K562 (cell line): ENCODE results near the gene RHOBTB3. TPM values are rescaled to one million over a fixed set of nuclear protein-coding genes. Genes with fewer than 3 reads are reported as not detected.

Experiments used
- ATAC-seq: fragments of 200-7000 bp; cut with Tn5 transposase; 3 replicates; pipeline ENCODE4 v1.9.1; 2020; ENCODE audit warnings: moderate library complexity
- BruUV-seq: library from RNA; stranded (reverse); fragments of 400-500 nt; replicated peaks from 2 replicates; lab custom pipeline; 2021; lab: Mats Ljungman, UMichigan
- CTCF ChIA-PET: fragments of 300-600 bp; formaldehyde crosslinking; extraction: SDS; loops from one replicate; lab custom pipeline; 2021; ENCODE audit warnings: low intra/inter-chr PET ratio; lab: Yijun Ruan, JAX
- POLR2A ChIA-PET: fragments of 300-600, 350-650 bp; sonication (Branson Sonifier 250); formaldehyde crosslinking; extraction: SDS; loops from one replicate; lab custom pipeline; 2021; ENCODE audit warnings: antibody characterized with exemption, inconsistent platforms; lab: Yijun Ruan, JAX
- DNase-seq, 4 experiments: peaks; one replicate each; pipeline versions ENCODE4 v3.0.0 to v3.0.0-alpha.2; 2011 to 2018; ENCODE audit warnings: low spot score in 3 of 4, mixed read lengths in 3 of 4; ENCODE audit errors: extremely low read depth in 1 of 4
- FAIRE-seq: peaks from 2 replicates; lab custom pipeline; 2011; peaks lifted over from hg19 to GRCh38; lab: Jason Lieb, UNC
- H2AFZ ChIP-seq: 2 replicates; pipeline ENCODE4 v1.6.0; 2011; ENCODE audit warnings: low read depth, low read length, control low read depth, inconsistent platforms
- H3K27ac ChIP-seq: fragments of 200-600 bp; 3 replicates; pipeline ENCODE4 v1.8.0; 2011; ENCODE audit warnings: low read depth, mild to moderate bottlenecking, control low read depth, inconsistent platforms, low read length, moderate library complexity, mixed read lengths; ENCODE audit errors: extremely low read depth
- H3K27me3 ChIP-seq, 2 experiments: fragments of 300-600 bp in 1 of 2; 2 replicates in 1 of 2; 3 replicates in 1 of 2; pipeline versions ENCODE4 v1.6.0 to v1.8.0; 2011; ENCODE audit warnings: inconsistent platforms in 2 of 2, low read length in 2 of 2, mild to moderate bottlenecking in 1 of 2, mixed read lengths in 1 of 2, moderate library complexity in 1 of 2; ENCODE audit not compliant: control insufficient read depth in 2 of 2, insufficient read depth in 2 of 2
- H3K36me3 ChIP-seq: fragments of 300-600 bp; 3 replicates; pipeline ENCODE4 v1.8.0; 2011; ENCODE audit warnings: mild to moderate bottlenecking, low read length, inconsistent platforms; ENCODE audit not compliant: control insufficient read depth, insufficient read depth
- H3K4me1 ChIP-seq, 2 experiments: fragments of 200-600 bp in 1 of 2; replicated peaks in 1 of 2; 2 replicates in 1 of 2; 3 replicates in 1 of 2; pipeline versions ENCODE4 v1.5.1 to v1.8.0; 2011; ENCODE audit warnings: inconsistent platforms in 2 of 2, low read length in 2 of 2, mild to moderate bottlenecking in 1 of 2, mixed read lengths in 1 of 2, moderate library complexity in 1 of 2; ENCODE audit not compliant: control insufficient read depth in 2 of 2, insufficient read depth in 2 of 2
- H3K4me2 ChIP-seq: 2 replicates; pipeline ENCODE4 v1.6.1; 2011; ENCODE audit warnings: low read length, control low read depth, inconsistent platforms, mixed read lengths; ENCODE audit not compliant: insufficient read depth
- H3K4me3 ChIP-seq: fragments of 200-600 bp; sonication (generic), shearing (Covaris generic); 2 replicates; pipeline ENCODE4 v1.5.1; 2016; ENCODE audit warnings: control low read depth, inconsistent platforms
- H3K79me2 ChIP-seq: fragments of 200-600 bp; 3 replicates; pipeline ENCODE4 v1.8.0; 2011; ENCODE audit warnings: low read length, inconsistent platforms; ENCODE audit not compliant: control insufficient read depth, insufficient read depth
- H3K9ac ChIP-seq, 2 experiments: 2 replicates each; pipeline versions ENCODE4 v1.6.0 to v1.6.1; 2011; ENCODE audit warnings: low read depth in 2 of 2, low read length in 2 of 2, control low read depth in 1 of 2, inconsistent platforms in 1 of 2, mild to moderate bottlenecking in 1 of 2, mixed read lengths in 1 of 2; ENCODE audit not compliant: insufficient read depth in 1 of 2
- H3K9me1 ChIP-seq: one replicate; pipeline ENCODE4 v1.6.0; 2011; ENCODE audit warnings: inconsistent platforms, mild to moderate bottlenecking, low read length, moderate library complexity; ENCODE audit not compliant: control insufficient read depth, insufficient read depth
- H3K9me3 ChIP-seq: replicated peaks from 2 replicates; pipeline ENCODE4 v1.5.1; 2011; ENCODE audit warnings: low read depth, low read length, inconsistent platforms; ENCODE audit not compliant: control insufficient read depth, insufficient read depth
- H4K20me1 ChIP-seq: replicated peaks from 2 replicates; pipeline ENCODE4 v1.6.1; 2011; ENCODE audit warnings: low read length, inconsistent platforms, mixed read lengths; ENCODE audit not compliant: control insufficient read depth, insufficient read depth
- CBX2 ChIP-seq: fragments of 200-600 bp; sonication (generic); IDR thresholded peaks from one replicate; pipeline ENCODE4 v1.6.1; 2012; ENCODE audit warnings: mild to moderate bottlenecking, low read length, inconsistent platforms; ENCODE audit not compliant: insufficient read depth, poor library complexity, severe bottlenecking
- ESRRA ChIP-seq: fragments of 450-650 bp; IDR thresholded peaks from 2 replicates; pipeline ENCODE4 v1.6.1; 2014; ENCODE audit warnings: low read depth, mild to moderate bottlenecking, moderate library complexity, borderline replicate concordance
- GATA2 ChIP-seq: sonication (generic); formaldehyde crosslinking; IDR thresholded peaks from 2 replicates; pipeline ENCODE4 v1.4.0; 2020; ENCODE audit warnings: mild to moderate bottlenecking, missing genetic modification reagents
- HNRNPK ChIP-seq: fragments of 200-400 bp; formaldehyde crosslinking; IDR thresholded peaks from one replicate; pipeline ENCODE4 v1.6.1; 2018; ENCODE audit warnings: mild to moderate bottlenecking, low read depth, low read length; ENCODE audit not compliant: poor library complexity, severe bottlenecking
- MCM5 ChIP-seq: fragments of 450-650 bp; IDR thresholded peaks from 2 replicates; pipeline ENCODE4 v1.6.1; 2016; ENCODE audit warnings: low read depth
- MEF2D ChIP-seq: conservative IDR thresholded peaks from 2 replicates; pipeline ENCODE4 v1.6.1; 2016; ENCODE audit warnings: low read depth, missing genetic modification characterization, missing compliant biosample characterization
- PRMT5 ChIP-seq: sonication (generic); formaldehyde crosslinking; IDR thresholded peaks from 2 replicates; pipeline ENCODE4 v1.5.0; 2020; ENCODE audit warnings: missing genetic modification reagents
- SMARCC2 ChIP-seq: fragments of 450-650 bp; IDR thresholded peaks from 2 replicates; pipeline ENCODE4 v1.6.1; 2017; ENCODE audit warnings: antibody characterized with exemption, moderate library complexity, mild to moderate bottlenecking, low read depth
- TEAD2 ChIP-seq: fragments of 450-650 bp; IDR thresholded peaks from 2 replicates; pipeline ENCODE4 v1.6.1; 2016; ENCODE audit warnings: missing genetic modification characterization, control low read depth, missing compliant biosample characterization
- ZC3H11A ChIP-seq: IDR thresholded peaks from 2 replicates; pipeline ENCODE4 v1.6.1; 2012; ENCODE audit warnings: low read depth, low read length, improper control_type of control experiment
- ZKSCAN1 ChIP-seq: fragments of 150-350 bp; IDR thresholded peaks from 2 replicates; pipeline ENCODE4 v1.6.1; 2016; ENCODE audit warnings: low read depth, low read length
- ZKSCAN3 ChIP-seq: fragments of 250-450 bp; sonication (Bioruptor Pico); IDR thresholded peaks from 2 replicates; pipeline ENCODE4 v1.4.0; 2020
- ZNF408 ChIP-seq: fragments of 250-450 bp; sonication (Bioruptor Pico); IDR thresholded peaks from 2 replicates; pipeline ENCODE4 v1.4.0; 2020; ENCODE audit warnings: low read depth, mild to moderate bottlenecking, moderate library complexity
- WGBS: fragments of 100-300 bp; shearing (Covaris generic); methylation state at CpG from one replicate; pipeline ENCODE4 v1.1.6; 2016; ENCODE audit warnings: low coverage, mixed read lengths; ENCODE audit not compliant: insufficient coverage; ENCODE audit errors: missing lambda C conversion rate; 5-methylcytosine and 5-hydroxymethylcytosine counted together
- in situ Hi-C: fragments of 300-500 bp; cut with MboI; formaldehyde crosslinking; loops from 4 replicates; pipeline ENCODE4 v1.15.0; 2018; ENCODE audit warnings: inconsistent platforms, mixed read lengths
- intact Hi-C: fragments of 100-400 bp; cut with micrococcal nuclease; formaldehyde crosslinking; loops from 2 replicates; pipeline ENCODE4 v1.14.2; 2022
- polyA plus RNA-seq, 8 experiments: library from polyadenylated mRNA; depleted of rRNA in 4 of 8; stranded (reverse) in 5 of 8; unstranded in 3 of 8; fragments of >200 nt; fragmentation: Nextera tagmentation in 2 of 8; fragmentation: Illumina TruSeq in 1 of 8; extraction: Ambion mirVana in 2 of 8; extraction: Trizol in 1 of 8; gene quantifications; 2 replicates each; pipeline versions ENCODE4 v1.2.1 to v1.2.3, GENCODE V29; 2011 to 2014; ENCODE audit warnings: inconsistent platforms in 1 of 8, missing spikeins in 1 of 8
- total RNA-seq, 7 experiments: library from RNA; depleted of rRNA in 6 of 7; stranded (reverse); fragments of >200 nt in 6 of 7; fragmentation: Illumina TruSeq in 2 of 7; extraction: Trizol in 2 of 7; gene quantifications; 2 replicates each; pipeline versions ENCODE4 v1.2.1 to v1.2.3, GENCODE V29; 2011 to 2021; ENCODE audit warnings: low replicate concordance in 1 of 7
- TF ChIP-seq, protein P1 (sequence below): fragments of 250-450 bp; sonication (Bioruptor Pico); IDR thresholded peaks from 2 replicates; pipeline ENCODE4 v1.4.0; 2020; ENCODE audit warnings: borderline replicate concordance
- TF ChIP-seq, protein P2 (sequence below): fragments of 250-450 bp; sonication (Bioruptor Pico); IDR thresholded peaks from 2 replicates; pipeline ENCODE4 v1.4.0; 2020; ENCODE audit warnings: mild to moderate bottlenecking

Gene RHOBTB3
- total and polyA plus RNA-seq, 9 of the 15 experiments (the other 6 are each of a cell fraction or from before 2014, with no cell fraction given) = 39.7 to 143 (median 115) TPM

DNA sequence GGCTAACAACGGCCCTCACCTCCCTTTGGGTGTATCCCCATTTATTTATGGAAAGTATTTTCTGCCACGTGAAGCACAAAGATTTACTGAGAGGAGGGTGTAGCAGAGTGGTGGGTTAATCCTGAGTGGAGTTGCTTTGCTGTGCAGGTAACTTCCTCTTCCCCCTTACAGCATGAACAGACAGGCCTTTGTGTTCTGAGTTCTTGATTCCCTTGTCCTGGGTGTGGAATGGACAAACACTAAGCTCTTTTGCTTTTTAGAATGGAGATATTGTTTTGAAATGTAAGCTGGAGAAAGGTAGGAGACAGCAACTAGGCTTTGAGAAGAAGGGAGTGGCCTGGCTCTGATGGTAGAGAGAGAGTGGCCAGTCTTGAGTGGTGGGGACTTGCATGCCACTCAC lies 108.5 kb downstream of the RHOBTB3 start:
- TF ChIP-seq ESRRA = no peak
- TF ChIP-seq ZKSCAN3 (CRISPR knock-in tag) = no peak
- no peak for TF ChIP-seq ZNF408 (CRISPR knock-in tag)
- TF ChIP-seq PRMT5 (CRISPR knock-in tag) = no peak
- TF ChIP-seq, protein P1, sequence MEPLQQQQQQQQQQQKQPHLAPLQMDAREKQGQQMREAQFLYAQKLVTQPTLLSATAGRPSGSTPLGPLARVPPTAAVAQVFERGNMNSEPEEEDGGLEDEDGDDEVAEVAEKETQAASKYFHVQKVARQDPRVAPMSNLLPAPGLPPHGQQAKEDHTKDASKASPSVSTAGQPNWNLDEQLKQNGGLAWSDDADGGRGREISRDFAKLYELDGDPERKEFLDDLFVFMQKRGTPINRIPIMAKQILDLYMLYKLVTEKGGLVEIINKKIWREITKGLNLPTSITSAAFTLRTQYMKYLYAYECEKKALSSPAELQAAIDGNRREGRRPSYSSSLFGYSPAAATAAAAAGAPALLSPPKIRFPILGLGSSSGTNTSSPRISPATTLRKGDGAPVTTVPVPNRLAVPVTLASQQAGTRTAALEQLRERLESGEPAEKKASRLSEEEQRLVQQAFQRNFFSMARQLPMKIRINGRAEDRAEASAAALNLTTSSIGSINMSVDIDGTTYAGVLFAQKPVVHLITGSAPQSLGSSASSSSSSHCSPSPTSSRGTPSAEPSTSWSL (CRISPR knock-in tag) = no peak
- no peak for TF ChIP-seq MCM5
- no peak for TF ChIP-seq HNRNPK
- TF ChIP-seq TEAD2 = no peak
- TF ChIP-seq ZKSCAN1 = no peak
- TF ChIP-seq MEF2D (tag) = no peak
- TF ChIP-seq SMARCC2 = no peak
- TF ChIP-seq, protein P2, sequence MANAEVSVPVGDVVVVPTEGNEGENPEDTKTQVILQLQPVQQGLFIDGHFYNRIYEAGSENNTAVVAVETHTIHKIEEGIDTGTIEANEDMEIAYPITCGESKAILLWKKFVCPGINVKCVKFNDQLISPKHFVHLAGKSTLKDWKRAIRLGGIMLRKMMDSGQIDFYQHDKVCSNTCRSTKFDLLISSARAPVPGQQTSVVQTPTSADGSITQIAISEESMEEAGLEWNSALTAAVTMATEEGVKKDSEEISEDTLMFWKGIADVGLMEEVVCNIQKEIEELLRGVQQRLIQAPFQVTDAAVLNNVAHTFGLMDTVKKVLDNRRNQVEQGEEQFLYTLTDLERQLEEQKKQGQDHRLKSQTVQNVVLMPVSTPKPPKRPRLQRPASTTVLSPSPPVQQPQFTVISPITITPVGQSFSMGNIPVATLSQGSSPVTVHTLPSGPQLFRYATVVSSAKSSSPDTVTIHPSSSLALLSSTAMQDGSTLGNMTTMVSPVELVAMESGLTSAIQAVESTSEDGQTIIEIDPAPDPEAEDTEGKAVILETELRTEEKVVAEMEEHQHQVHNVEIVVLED (CRISPR knock-in tag) = no peak
- no peak for TF ChIP-seq GATA2 (CRISPR knock-in tag)
- TF ChIP-seq CBX2 = no peak
- no peak for TF ChIP-seq ZC3H11A
- TF ChIP-seq, all 486 proteins: peak for 0
- Histone ChIP-seq H3K36me3 (no peaks in the 10 kb centered on the region), H3K4me2 (no peak overlapping the region), H3K27ac (no peak overlapping the region), H3K27me3 (no peaks in the 10 kb centered on the region), H3K79me2 (no peaks in the 10 kb centered on the region), H4K20me1 (no peaks in the 10 kb centered on the region), H3K4me3 (no peak overlapping the region), H3K9ac (no peak overlapping the region), H2AFZ (no peak overlapping the region), H3K9me3 (no peaks in the 10 kb centered on the region), H3K9me1 (no peaks in the 10 kb centered on the region), H3K4me1 (peaks cover 3 to 21% of the 10 kb centered on the region in 2 experiments)
- FAIRE-seq (no peak), DNase-seq (no peak), ATAC-seq (no peak)
- 11% methylated on average over 2 of the region's 2 CpGs for WGBS
- no TSS peak for BruUV-seq
- CTCF ChIA-PET = no interaction called here
- in situ Hi-C loops = loop anchor here (10.0 to 25.0 kb wide), 2 partner anchors 555 to 877 kb away; partner anchors contain the start of gene MCTP1
- POLR2A ChIA-PET = no interaction called here
- intact Hi-C loops = loop anchor here (5.0 to 10.0 kb wide), 3 partner anchors 107 to 395 kb away; partner anchors contain the start of genes ARSK, RHOBTB3 and SKIC3
